ENCODE results near the gene GORASP1. TPM values are rescaled to one million over a fixed set of nuclear protein-coding genes. Genes with fewer than 3 reads are reported as not detected.

The GORASP1 gene
- total and polyA plus RNA-seq, 10 donors = 20.6 to 74.5 (median 62.2) TPM

GRCh38 chr3:39127269-39127907, 20.0 kb upstream of the GORASP1 start:
- H3K9me3 ChIP-seq = no peaks in the 10 kb centered on the region
- intact Hi-C loops (cut with DNase I; ENCODE audit: low total_unique reads) = no loop called here
- H3K27ac ChIP-seq = no peak overlapping the region
- TF ChIP-seq POLR2A (IDR thresholded peaks at IDR 0.05) (no peak), POLR2AphosphoS5 (IDR thresholded peaks at IDR 0.05) (no peak)
- TF ChIP-seq, protein P1, sequence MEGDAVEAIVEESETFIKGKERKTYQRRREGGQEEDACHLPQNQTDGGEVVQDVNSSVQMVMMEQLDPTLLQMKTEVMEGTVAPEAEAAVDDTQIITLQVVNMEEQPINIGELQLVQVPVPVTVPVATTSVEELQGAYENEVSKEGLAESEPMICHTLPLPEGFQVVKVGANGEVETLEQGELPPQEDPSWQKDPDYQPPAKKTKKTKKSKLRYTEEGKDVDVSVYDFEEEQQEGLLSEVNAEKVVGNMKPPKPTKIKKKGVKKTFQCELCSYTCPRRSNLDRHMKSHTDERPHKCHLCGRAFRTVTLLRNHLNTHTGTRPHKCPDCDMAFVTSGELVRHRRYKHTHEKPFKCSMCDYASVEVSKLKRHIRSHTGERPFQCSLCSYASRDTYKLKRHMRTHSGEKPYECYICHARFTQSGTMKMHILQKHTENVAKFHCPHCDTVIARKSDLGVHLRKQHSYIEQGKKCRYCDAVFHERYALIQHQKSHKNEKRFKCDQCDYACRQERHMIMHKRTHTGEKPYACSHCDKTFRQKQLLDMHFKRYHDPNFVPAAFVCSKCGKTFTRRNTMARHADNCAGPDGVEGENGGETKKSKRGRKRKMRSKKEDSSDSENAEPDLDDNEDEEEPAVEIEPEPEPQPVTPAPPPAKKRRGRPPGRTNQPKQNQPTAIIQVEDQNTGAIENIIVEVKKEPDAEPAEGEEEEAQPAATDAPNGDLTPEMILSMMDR (IDR thresholded peaks at IDR 0.05 in 8 of 11, conservative IDR thresholded peaks at IDR 0.05 in 3 of 11) = no peak
- H3K36me3 ChIP-seq = peaks cover 0 to 22% (median 0%) of the 10 kb centered on the region in 6 donors
- peak; percentile 71 for DNase-seq
- no peak overlapping the region for H3K4me3 ChIP-seq
- WGBS, 5 donors = 53 to 76% (median 68%) methylated on average over 7 of the region's 7 CpGs
- peaks cover 8 to 40% (median 22%) of the 10 kb centered on the region in 6 donors for H3K4me1 ChIP-seq
- no peaks in the 10 kb centered on the region for H3K27me3 ChIP-seq (replicated peaks in 1 of 7)

GRCh38 chr3:39126532-39127071, 19.2 kb upstream of the GORASP1 start:
- 41 to 47% (median 44%) methylated on average over 6 of the region's 6 CpGs for WGBS, 5 donors
- DNase-seq = peak; percentile 56
- no peak overlapping the region for H3K4me3 ChIP-seq
- intact Hi-C loops (cut with DNase I; ENCODE audit: low total_unique reads) = no loop called here
- H3K36me3 ChIP-seq = peaks cover 0 to 22% (median 0%) of the 10 kb centered on the region in 6 donors
- H3K27me3 ChIP-seq (replicated peaks in 1 of 7) = no peaks in the 10 kb centered on the region
- peak overlapping the region in 1 of 8 donors; percentile 26 for H3K27ac ChIP-seq
- no peaks in the 10 kb centered on the region for H3K9me3 ChIP-seq
- TF ChIP-seq POLR2AphosphoS5 (IDR thresholded peaks at IDR 0.05) (no peak), POLR2A (IDR thresholded peaks at IDR 0.05) (no peak)
- TF ChIP-seq, protein P1 (IDR thresholded peaks at IDR 0.05 in 8 of 11, conservative IDR thresholded peaks at IDR 0.05 in 3 of 11) = peak in 9 of 11 experiments; percentile 11 to 71 (median 52)
- peaks cover 8 to 48% (median 29%) of the 10 kb centered on the region in 6 donors for H3K4me1 ChIP-seq

DNA sequence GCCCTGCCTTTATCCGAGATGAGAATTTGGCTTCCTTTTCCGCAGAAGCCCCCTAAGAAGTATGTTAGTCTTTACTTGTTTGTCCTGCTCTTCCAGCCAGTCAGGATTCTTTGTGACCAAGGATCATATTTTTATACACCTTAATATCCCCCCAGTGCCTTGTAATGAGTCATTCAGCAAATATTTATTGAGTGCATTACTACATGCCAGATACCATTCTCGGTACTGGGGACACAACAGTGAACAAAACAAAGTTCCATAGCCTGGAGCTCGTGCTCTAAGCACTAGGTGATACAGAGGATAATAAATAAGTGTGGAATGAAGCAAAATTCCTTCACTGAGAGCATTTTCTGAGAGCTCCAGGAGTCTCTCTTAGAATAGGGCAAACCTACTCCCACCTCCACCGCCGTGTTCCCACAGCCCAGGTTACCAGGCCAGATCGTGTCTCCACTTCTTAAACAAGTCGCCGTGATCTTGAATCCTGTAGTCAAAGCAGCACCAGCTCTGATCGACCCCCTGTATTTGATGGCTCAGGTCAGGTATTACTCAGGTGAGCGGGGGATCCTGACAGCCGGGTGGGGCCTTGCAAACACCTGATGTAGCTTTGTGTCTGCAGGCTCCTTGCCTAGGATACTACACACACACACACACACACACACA, 18.5 kb upstream of the GORASP1 start:
- intact Hi-C loops (cut with DNase I; ENCODE audit: low total_unique reads) = no loop called here
- TF ChIP-seq POLR2AphosphoS5 (IDR thresholded peaks at IDR 0.05) = no peak
- TF ChIP-seq, protein P1 (IDR thresholded peaks at IDR 0.05 in 8 of 11, conservative IDR thresholded peaks at IDR 0.05 in 3 of 11) = no peak
- no peak for TF ChIP-seq POLR2A (IDR thresholded peaks at IDR 0.05)
- 79 to 83% (median 83%) methylated on average over 12 of the region's 12 CpGs for WGBS, 5 donors
- Histone ChIP-seq H3K4me3 (no peak overlapping the region), H3K27ac (no peak overlapping the region), H3K4me1 (peaks cover 8 to 54% (median 34%) of the 10 kb centered on the region in 6 donors), H3K27me3 (replicated peaks in 1 of 7) (no peaks in the 10 kb centered on the region), H3K36me3 (peaks cover 0 to 23% (median 0%) of the 10 kb centered on the region in 6 donors), H3K9me3 (no peaks in the 10 kb centered on the region)
- DNase-seq = peak; percentile 42

Data from spleen (tissue), 11 donors.